NT2/D1 (cell line): ENCODE measurements around the gene TRIM49D1.
"Not testable (repeated sequence)": the region's sequence is repeated elsewhere in the genome, so short reads cannot be mapped to it uniquely, and the experiment has no call there.

ENCODE experiments used
- SUZ12 ChIP-seq: IDR thresholded peaks from 2 replicates; pipeline ENCODE4 v1.6.1; 2011; ENCODE audit not compliant: insufficient read length, insufficient read depth; ENCODE audit errors: extremely low read depth
- ZNF274 ChIP-seq: IDR thresholded peaks from 2 replicates; pipeline ENCODE4 v1.6.1; 2011; ENCODE audit warnings: mild to moderate bottlenecking, low read depth, low read length

GRCh38 chr11:89960833-89961232 lies 38.8 kb upstream of the TRIM49D1 start:
- not testable (repeated sequence) for TF ChIP-seq SUZ12, ZNF274
